H9 (cell line): Measurements from ENCODE around the gene HAND2. TPM values are rescaled to one million over a fixed set of nuclear protein-coding genes. Genes with fewer than 3 reads are reported as not detected.

ENCODE experiments used
- DNase-seq: peaks from one replicate; pipeline ENCODE4 v3.0.0-alpha.2; 2017
- H2AFZ ChIP-seq: one replicate; pipeline ENCODE4 v1.6.1; 2013; ENCODE audit warnings: mild to moderate bottlenecking, low read length, control low read depth, moderate library complexity
- H2AK5ac ChIP-seq: 2 replicates; pipeline ENCODE4 v1.6.1; 2013; ENCODE audit warnings: low read length, control low read depth, mixed read lengths; ENCODE audit not compliant: insufficient read length
- H2BK120ac ChIP-seq: one replicate; pipeline ENCODE4 v1.6.1; 2013; ENCODE audit warnings: low read depth, mild to moderate bottlenecking, low read length, control low read depth, inconsistent platforms; ENCODE audit not compliant: poor library complexity, severe bottlenecking
- H2BK12ac ChIP-seq: 2 replicates; pipeline ENCODE4 v1.6.1; 2013; ENCODE audit warnings: low read length, control low read depth, mixed read lengths, low read depth; ENCODE audit not compliant: insufficient read length
- H2BK15ac ChIP-seq: 2 replicates; pipeline ENCODE4 v1.6.1; 2013; ENCODE audit warnings: low read depth, low read length, control low read depth
- H2BK20ac ChIP-seq: one replicate; pipeline ENCODE4 v1.6.1; 2013; ENCODE audit warnings: low read depth, mild to moderate bottlenecking, low read length, control low read depth, inconsistent platforms; ENCODE audit not compliant: poor library complexity, severe bottlenecking
- H2BK5ac ChIP-seq: 2 replicates; pipeline ENCODE4 v1.6.1; 2013; ENCODE audit warnings: low read length, control low read depth, mixed read lengths; ENCODE audit not compliant: insufficient read length
- H3K14ac ChIP-seq: 2 replicates; pipeline ENCODE4 v1.6.1; 2013; ENCODE audit warnings: low read length, control low read depth; ENCODE audit not compliant: insufficient read depth
- H3K18ac ChIP-seq: 2 replicates; pipeline ENCODE4 v1.6.1; 2013; ENCODE audit warnings: low read depth, mild to moderate bottlenecking, mixed read lengths, low read length, control low read depth; ENCODE audit not compliant: insufficient read length
- H3K23ac ChIP-seq: 2 replicates; pipeline ENCODE4 v1.6.1; 2013; ENCODE audit warnings: low read length, control low read depth, mixed read lengths, low read depth; ENCODE audit not compliant: insufficient read length
- H3K23me2 ChIP-seq: 2 replicates; pipeline ENCODE4 v1.6.1; 2013; ENCODE audit warnings: low read depth, mild to moderate bottlenecking, mixed read lengths, low read length, control low read depth; ENCODE audit not compliant: insufficient read length, poor library complexity, severe bottlenecking
- H3K27ac ChIP-seq: 2 replicates; pipeline ENCODE4 v1.5.1; 2013; ENCODE audit warnings: low read length, control low read depth, mixed read lengths, low read depth; ENCODE audit not compliant: insufficient read length
- H3K27me3 ChIP-seq: 2 replicates; pipeline ENCODE4 v1.6.1; 2013; ENCODE audit warnings: low read length, control low read depth, inconsistent platforms; ENCODE audit not compliant: insufficient read depth
- H3K4ac ChIP-seq: 2 replicates; pipeline ENCODE4 v1.6.1; 2013; ENCODE audit warnings: low read depth, mild to moderate bottlenecking, control low read depth, inconsistent platforms, low read length, moderate library complexity
- H3K4me1 ChIP-seq: 2 replicates; pipeline ENCODE4 v1.6.1; 2013; ENCODE audit warnings: low read length, control low read depth, inconsistent platforms; ENCODE audit not compliant: insufficient read depth
- H3K4me2 ChIP-seq: 2 replicates; pipeline ENCODE4 v1.6.1; 2013; ENCODE audit warnings: low read length, control low read depth, mixed read lengths; ENCODE audit not compliant: insufficient read length, insufficient read depth
- H3K56ac ChIP-seq: 2 replicates; pipeline ENCODE4 v1.6.1; 2013; ENCODE audit warnings: low read depth, mild to moderate bottlenecking, mixed read lengths, low read length, control low read depth; ENCODE audit not compliant: insufficient read length
- H3K79me1 ChIP-seq: 2 replicates; pipeline ENCODE4 v1.6.1; 2013; ENCODE audit warnings: low read depth, mild to moderate bottlenecking, moderate library complexity, low read length, control low read depth, inconsistent platforms; ENCODE audit not compliant: insufficient read depth, poor library complexity, severe bottlenecking
- H3K79me2 ChIP-seq: 2 replicates; pipeline ENCODE4 v1.6.1; 2013; ENCODE audit warnings: low read length, control low read depth, inconsistent platforms; ENCODE audit not compliant: insufficient read depth
- H3K9ac ChIP-seq: 2 replicates; pipeline ENCODE4 v1.6.1; 2013; ENCODE audit warnings: low read length, control low read depth, mixed read lengths; ENCODE audit not compliant: insufficient read length; ENCODE audit errors: extremely low read depth
- H3K9me3 ChIP-seq: one replicate; pipeline ENCODE4 v1.6.1; 2013; ENCODE audit warnings: low read depth, low read length, inconsistent platforms; ENCODE audit not compliant: control insufficient read depth
- H3T11ph ChIP-seq: one replicate; pipeline ENCODE4 v1.6.1; 2013; ENCODE audit warnings: mild to moderate bottlenecking, low read length, control low read depth, inconsistent platforms
- H4K20me1 ChIP-seq: one replicate; pipeline ENCODE4 v1.6.1; 2013; ENCODE audit not compliant: control insufficient read depth, insufficient read length, insufficient read depth
- H4K5ac ChIP-seq: 2 replicates; pipeline ENCODE4 v1.6.1; 2013; ENCODE audit warnings: low read depth, mild to moderate bottlenecking, mixed read lengths, low read length, control low read depth; ENCODE audit not compliant: insufficient read length
- H4K8ac ChIP-seq: replicated peaks from 2 replicates; pipeline ENCODE4 v1.6.1; 2013; ENCODE audit warnings: low read length, control low read depth, mixed read lengths, low read depth; ENCODE audit not compliant: insufficient read length
- H4K91ac ChIP-seq: 2 replicates; pipeline ENCODE4 v1.6.1; 2013; ENCODE audit warnings: low read depth, mild to moderate bottlenecking, moderate library complexity, mixed read lengths, low read length, control low read depth; ENCODE audit not compliant: insufficient read length
- H3K27ac Mint-ChIP-seq, 3 experiments: 2 replicates in 2 of 3; 3 replicates in 1 of 3; pipeline ENCODE4 v1.8.0; 2020 to 2021; ENCODE audit warnings: mixed read lengths in 3 of 3, mild to moderate bottlenecking in 1 of 3, moderate library complexity in 1 of 3
- H3K27me3 Mint-ChIP-seq: 2 replicates; pipeline ENCODE4 v1.8.0; 2021; ENCODE audit warnings: low read depth, mild to moderate bottlenecking, moderate library complexity, mixed read lengths
- H3K36me3 Mint-ChIP-seq, 3 experiments: 2 replicates in 2 of 3; 3 replicates in 1 of 3; pipeline ENCODE4 v1.8.0; 2020 to 2021; ENCODE audit warnings: low read depth in 3 of 3, mixed read lengths in 3 of 3; ENCODE audit not compliant: insufficient read depth in 1 of 3
- H3K4me1 Mint-ChIP-seq, 2 experiments: 2 replicates each; pipeline ENCODE4 v1.8.0; 2020; ENCODE audit warnings: mixed read lengths in 2 of 2
- H3K4me3 Mint-ChIP-seq, 2 experiments: 2 replicates in 1 of 2; 3 replicates in 1 of 2; pipeline ENCODE4 v1.8.0; 2020 to 2021; ENCODE audit warnings: mild to moderate bottlenecking in 2 of 2, mixed read lengths in 2 of 2, moderate library complexity in 1 of 2
- H3K9me3 Mint-ChIP-seq, 2 experiments: 2 replicates in 1 of 2; 3 replicates in 1 of 2; pipeline ENCODE4 v1.8.0; 2020; ENCODE audit warnings: mild to moderate bottlenecking in 2 of 2, mixed read lengths in 2 of 2, moderate library complexity in 1 of 2
- WGBS: extraction: QIAGEN DNeasy Blood & Tissue Kit; methylation state at CpG from one replicate; pipeline ENCODE4 v1.1.7; 2013; ENCODE audit warnings: missing lambda C conversion rate, low lambda C conversion rate, mixed read lengths; ENCODE audit not compliant: insufficient read length; ENCODE audit errors: extremely low coverage; 5-methylcytosine and 5-hydroxymethylcytosine counted together
- total RNA-seq: library from RNA; stranded (reverse); gene quantifications from 2 replicates; pipeline ENCODE4 v1.2.1, GENCODE V29; 2021
- TF ChIP-seq, protein P1 (sequence below): fragments of 200-600 bp; sonication (generic); conservative IDR thresholded peaks from 3 replicates; pipeline ENCODE4 v1.8.0; 2021; ENCODE audit warnings: antibody characterized with exemption, mild to moderate bottlenecking

The HAND2 gene
- total RNA-seq, 1 experiment from 2014 or later, result not detected

GRCh38 chr4:173492315-173492714 is 37.7 kb downstream of the HAND2 start:
- no peaks in the 10 kb centered on the region for H4K20me1 ChIP-seq
- TF ChIP-seq, protein P1, sequence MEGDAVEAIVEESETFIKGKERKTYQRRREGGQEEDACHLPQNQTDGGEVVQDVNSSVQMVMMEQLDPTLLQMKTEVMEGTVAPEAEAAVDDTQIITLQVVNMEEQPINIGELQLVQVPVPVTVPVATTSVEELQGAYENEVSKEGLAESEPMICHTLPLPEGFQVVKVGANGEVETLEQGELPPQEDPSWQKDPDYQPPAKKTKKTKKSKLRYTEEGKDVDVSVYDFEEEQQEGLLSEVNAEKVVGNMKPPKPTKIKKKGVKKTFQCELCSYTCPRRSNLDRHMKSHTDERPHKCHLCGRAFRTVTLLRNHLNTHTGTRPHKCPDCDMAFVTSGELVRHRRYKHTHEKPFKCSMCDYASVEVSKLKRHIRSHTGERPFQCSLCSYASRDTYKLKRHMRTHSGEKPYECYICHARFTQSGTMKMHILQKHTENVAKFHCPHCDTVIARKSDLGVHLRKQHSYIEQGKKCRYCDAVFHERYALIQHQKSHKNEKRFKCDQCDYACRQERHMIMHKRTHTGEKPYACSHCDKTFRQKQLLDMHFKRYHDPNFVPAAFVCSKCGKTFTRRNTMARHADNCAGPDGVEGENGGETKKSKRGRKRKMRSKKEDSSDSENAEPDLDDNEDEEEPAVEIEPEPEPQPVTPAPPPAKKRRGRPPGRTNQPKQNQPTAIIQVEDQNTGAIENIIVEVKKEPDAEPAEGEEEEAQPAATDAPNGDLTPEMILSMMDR, result no peak
- no peak overlapping the region for H3K27ac Mint-ChIP-seq
- H3K79me2 ChIP-seq, result no peaks in the 10 kb centered on the region
- H3K4me1 ChIP-seq, result no peaks in the 10 kb centered on the region; the same call in 1 of the 2 replicates
- no peak overlapping the region for H2BK5ac ChIP-seq
- H2BK20ac ChIP-seq, result no peak overlapping the region
- H3K18ac ChIP-seq, result no peak overlapping the region
- peaks cover 0 to 4% (median 4%) of the 10 kb centered on the region in 3 experiments; a peak in 2 of 7 replicates for H3K36me3 Mint-ChIP-seq
- H3K27ac ChIP-seq, result no peak overlapping the region
- H3K23me2 ChIP-seq, result peaks cover 4% of the 10 kb centered on the region
- H3K9ac ChIP-seq, result no peak overlapping the region
- no peak overlapping the region for H3K23ac ChIP-seq
- H3K56ac ChIP-seq, result no peak overlapping the region
- no CpG with 5 or more reads among the region's 4 CpGs for WGBS
- H4K91ac ChIP-seq, result no peak overlapping the region
- H3K4ac ChIP-seq, result no peak overlapping the region
- H3K9me3 Mint-ChIP-seq, result peaks cover 0 to 2% of the 10 kb centered on the region in 2 experiments; a peak in 1 of 5 replicates
- H2BK15ac ChIP-seq, result no peak overlapping the region
- no peak overlapping the region for H4K8ac ChIP-seq
- peaks cover 57% of the 10 kb centered on the region for H3K27me3 Mint-ChIP-seq
- no peak overlapping the region for H2BK120ac ChIP-seq
- H3K79me1 ChIP-seq, result no peaks in the 10 kb centered on the region
- no peak overlapping the region for H3T11ph ChIP-seq
- peaks cover 9% of the 10 kb centered on the region for H3K27me3 ChIP-seq
- H3K4me2 ChIP-seq, result no peak overlapping the region
- no peak for DNase-seq
- no peak overlapping the region for H2BK12ac ChIP-seq
- H3K4me1 Mint-ChIP-seq, result peaks cover 31 to 39% of the 10 kb centered on the region in 2 experiments
- H3K9me3 ChIP-seq, result no peaks in the 10 kb centered on the region
- no peak overlapping the region for H2AK5ac ChIP-seq
- H3K4me3 Mint-ChIP-seq, result no peak overlapping the region
- H2AFZ ChIP-seq, result no peak overlapping the region
- H4K5ac ChIP-seq, result no peak overlapping the region
- no peak overlapping the region for H3K14ac ChIP-seq
